Hepatocyte (in vitro differentiated cells): Measurements from ENCODE around the gene ODC1. TPM values are rescaled to one million over a fixed set of nuclear protein-coding genes. Genes with fewer than 3 reads are reported as not detected.

Source experiments
- DNase-seq: peaks from one replicate; pipeline ENCODE4 v3.0.0-alpha.2; 2016; ENCODE audit warnings: low spot score
- H2AFZ ChIP-seq: fragments of 200-600 bp; sonication (generic); 2 replicates; pipeline ENCODE4 v1.6.0; 2016; ENCODE audit warnings: antibody characterized with exemption, mild to moderate bottlenecking
- H3K27ac ChIP-seq: fragments of 200-600 bp; sonication (generic); 2 replicates; pipeline ENCODE4 v1.5.1; 2016; ENCODE audit warnings: mild to moderate bottlenecking
- H3K27me3 ChIP-seq: fragments of 200-600 bp; sonication (generic); 2 replicates; pipeline ENCODE4 v1.6.1; 2016
- H3K36me3 ChIP-seq: fragments of 200-600 bp; sonication (generic); replicated peaks from 2 replicates; pipeline ENCODE4 v1.5.1; 2016; ENCODE audit warnings: low read depth; ENCODE audit not compliant: insufficient read depth
- H3K4me1 ChIP-seq: fragments of 200-600 bp; sonication (generic); 2 replicates; pipeline ENCODE4 v1.5.1; 2016; ENCODE audit warnings: mild to moderate bottlenecking, moderate library complexity; ENCODE audit not compliant: insufficient read depth
- H3K4me2 ChIP-seq: fragments of 200-600 bp; sonication (generic); 2 replicates; pipeline ENCODE4 v1.6.0; 2016
- H3K4me3 ChIP-seq: fragments of 200-600 bp; sonication (generic); 2 replicates; pipeline ENCODE4 v1.5.1; 2016; ENCODE audit warnings: mild to moderate bottlenecking
- H3K79me2 ChIP-seq: fragments of 200-600 bp; sonication (generic); 2 replicates; pipeline ENCODE4 v1.6.0; 2017; ENCODE audit warnings: mild to moderate bottlenecking
- H3K9me2 ChIP-seq: fragments of 200-600 bp; sonication (generic); replicated peaks from 2 replicates; pipeline ENCODE4 v1.6.0; 2017; ENCODE audit warnings: mild to moderate bottlenecking; ENCODE audit not compliant: insufficient read depth
- H3K9me3 ChIP-seq: fragments of 200-600 bp; sonication (generic); 2 replicates; pipeline ENCODE4 v1.5.1; 2016; ENCODE audit warnings: low read depth, mild to moderate bottlenecking
- H4K20me1 ChIP-seq: fragments of 200-600 bp; sonication (generic); 2 replicates; pipeline ENCODE4 v1.6.0; 2016; ENCODE audit warnings: mild to moderate bottlenecking; ENCODE audit not compliant: insufficient read depth, poor library complexity, severe bottlenecking
- CTCF ChIP-seq: fragments of 200-600 bp; sonication (generic); IDR thresholded peaks from 2 replicates; pipeline ENCODE4 v1.5.1; 2016; ENCODE audit warnings: antibody characterized with exemption, mild to moderate bottlenecking; ENCODE audit not compliant: poor library complexity
- EZH2 ChIP-seq: fragments of 200-600 bp; sonication (generic); IDR thresholded peaks from 2 replicates; pipeline ENCODE4 v1.6.1; 2016; ENCODE audit warnings: antibody characterized with exemption, mild to moderate bottlenecking, borderline replicate concordance
- EZH2phosphoT487 ChIP-seq: fragments of 200-600 bp; sonication (generic); IDR thresholded peaks from one replicate; pipeline ENCODE4 v1.6.1; 2018; ENCODE audit warnings: antibody characterized with exemption, mild to moderate bottlenecking, low read depth, moderate library complexity; ENCODE audit not compliant: unreplicated experiment, severe bottlenecking
- WGBS: methylation state at CpG from one replicate; pipeline ENCODE4 v1.1.6; 2016; ENCODE audit warnings: low lambda C conversion rate; ENCODE audit errors: missing lambda C conversion rate; 5-methylcytosine and 5-hydroxymethylcytosine counted together
- polyA plus RNA-seq: library from polyadenylated mRNA; unstranded; fragments of >200 nt; fragmentation: Nextera tagmentation; extraction: Ambion mirVana; gene quantifications from 2 replicates; pipeline ENCODE4 v1.2.1, GENCODE V29; 2016
- total RNA-seq: library from RNA; depleted of rRNA; stranded (reverse); fragments of >200 nt; gene quantifications from 2 replicates; pipeline ENCODE4 v1.2.3, GENCODE V29; 2014

The ODC1 gene
- total and polyA plus RNA-seq, 2 experiments from 2014 or later = 92.8 to 165 TPM

GRCh38 chr2:10400978-10401951 is 46.9 kb downstream of the ODC1 start:
- Histone ChIP-seq H3K9me2 (no peaks in the 10 kb centered on the region), H3K4me2 (no peak overlapping the region), H3K4me3 (no peak overlapping the region), H3K36me3 (no peaks in the 10 kb centered on the region), H3K4me1 (peaks cover 16% of the 10 kb centered on the region), H2AFZ (no peak overlapping the region), H4K20me1 (no peaks in the 10 kb centered on the region), H3K9me3 (no peaks in the 10 kb centered on the region), H3K27me3 (no peaks in the 10 kb centered on the region), H3K27ac (peak overlapping the region; percentile 63), H3K79me2 (no peaks in the 10 kb centered on the region)
- TF ChIP-seq EZH2phosphoT487 (no peak), CTCF (no peak), EZH2 (no peak)
- 83% methylated on average over 21 of the region's 21 CpGs for WGBS
- no peak for DNase-seq

GRCh38 chr2:10400568-10400977 is 47.6 kb downstream of the ODC1 start:
- no peak for DNase-seq
- Histone ChIP-seq H2AFZ (no peak overlapping the region), H3K4me3 (no peak overlapping the region), H3K79me2 (no peaks in the 10 kb centered on the region), H3K4me1 (peaks cover 16% of the 10 kb centered on the region), H3K4me2 (no peak overlapping the region), H3K9me2 (no peaks in the 10 kb centered on the region), H3K36me3 (no peaks in the 10 kb centered on the region), H3K27me3 (no peaks in the 10 kb centered on the region), H3K9me3 (no peaks in the 10 kb centered on the region), H3K27ac (no peak overlapping the region), H4K20me1 (no peaks in the 10 kb centered on the region)
- WGBS = 92% methylated on average over 11 of the region's 11 CpGs
- TF ChIP-seq CTCF = no peak
- TF ChIP-seq EZH2 = no peak
- no peak for TF ChIP-seq EZH2phosphoT487

- H2AFZ ChIP-seq = no peak overlapping the region
These were observed 48.1 kb downstream of the ODC1 start for GRCh38 chr2:10400002-10400401.

More at GRCh38 chr2:10400002-10400401, 48.1 kb downstream of the ODC1 start:
- no peak overlapping the region for H3K27ac ChIP-seq
- H4K20me1 ChIP-seq = no peaks in the 10 kb centered on the region
- DNase-seq = no peak
- no peaks in the 10 kb centered on the region for H3K27me3 ChIP-seq
- H3K9me2 ChIP-seq = no peaks in the 10 kb centered on the region
- H3K4me3 ChIP-seq = no peak overlapping the region
- H3K4me1 ChIP-seq = peaks cover 16% of the 10 kb centered on the region
- no peak overlapping the region for H3K4me2 ChIP-seq
- no peaks in the 10 kb centered on the region for H3K36me3 ChIP-seq
- H3K79me2 ChIP-seq = no peaks in the 10 kb centered on the region
- TF ChIP-seq EZH2phosphoT487 = no peak
- TF ChIP-seq EZH2 = no peak
- no peak for TF ChIP-seq CTCF
- H3K9me3 ChIP-seq = no peaks in the 10 kb centered on the region
- 96% methylated on average over 14 of the region's 14 CpGs for WGBS
